Peyer's patch (tissue), 4 donors: Measurements from ENCODE around the gene CRYGC.

ENCODE experiments used
- CTCF ChIP-seq, 6 experiments: fragments of 450-650 bp in 4 of 6; fragments of 200-600 bp in 2 of 6; sonication (generic) in 1 of 6; IDR thresholded peaks; one replicate each; pipeline ENCODE4 v1.5.1; 2017 to 2019; ENCODE audit warnings: antibody characterized with exemption in 6 of 6, mild to moderate bottlenecking in 3 of 6, moderate library complexity in 1 of 6
- POLR2A ChIP-seq, 2 donors: fragments of 450-650 bp; IDR thresholded peaks; one replicate each; pipeline ENCODE4 v1.5.1; 2017; ENCODE audit warnings: antibody characterized with exemption in 2 of 2, mild to moderate bottlenecking in 2 of 2, moderate library complexity in 2 of 2

DNA sequence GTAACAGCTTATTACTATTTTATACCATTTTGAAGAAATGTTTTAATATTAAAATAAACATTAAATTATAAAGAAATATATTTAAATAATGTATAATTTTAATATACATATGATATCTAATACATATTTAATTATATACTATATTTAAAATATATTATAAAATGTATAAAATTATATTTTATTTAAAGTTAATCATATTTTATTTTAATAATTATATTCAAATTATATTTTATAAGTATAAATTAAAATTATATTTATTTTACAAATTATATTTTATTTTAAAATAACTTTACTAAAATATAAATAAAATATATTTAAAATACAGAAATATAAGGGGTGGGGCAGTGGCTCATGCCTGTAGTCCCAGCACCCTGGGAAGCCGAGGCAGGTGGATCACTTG is 7.4 kb downstream of the CRYGC start:
- TF ChIP-seq CTCF (IDR thresholded peaks at IDR 0.05): no peak
- no peak for TF ChIP-seq POLR2A (IDR thresholded peaks at IDR 0.05)
